Sciatic nerve (tissue), 2 donors: Measurements from ENCODE around the gene IL6R. TPM values are rescaled to one million over a fixed set of nuclear protein-coding genes. Genes with fewer than 3 reads are reported as not detected.
"Not testable (repeated sequence)": the region's sequence is repeated elsewhere in the genome, so short reads cannot be mapped to it uniquely, and the experiment has no call there.

ENCODE experiments used
- ATAC-seq: fragments of 200-7000 bp; cut with Tn5 transposase; one replicate; pipeline ENCODE4 v1.9.1; 2020; ENCODE audit warnings: mild to moderate bottlenecking, moderate library complexity
- DNase-seq: peaks from one replicate; pipeline ENCODE4 v3.0.0-alpha.2; 2020; ENCODE audit warnings: low spot score
- intact Hi-C: fragments of 100-400 bp; cut with DNase I; formaldehyde crosslinking; loops from one replicate; pipeline ENCODE4 v1.14.2; 2022
- total RNA-seq: library from RNA; stranded (reverse); fragmentation: NEBNext Ultra II Directional; extraction: Animal tissue kit (Norgen Biotek cat#: 25700); gene quantifications from one replicate; pipeline ENCODE4 v1.2.1, GENCODE V29; 2021
- donor health status: DM: no; HTN: no; CAD: no.
- donor health status: DM: no; HTN: no; CAD: no.

IL6R gene
- total RNA-seq, 1 donor from 2014 or later = 26.6 TPM

DNA sequence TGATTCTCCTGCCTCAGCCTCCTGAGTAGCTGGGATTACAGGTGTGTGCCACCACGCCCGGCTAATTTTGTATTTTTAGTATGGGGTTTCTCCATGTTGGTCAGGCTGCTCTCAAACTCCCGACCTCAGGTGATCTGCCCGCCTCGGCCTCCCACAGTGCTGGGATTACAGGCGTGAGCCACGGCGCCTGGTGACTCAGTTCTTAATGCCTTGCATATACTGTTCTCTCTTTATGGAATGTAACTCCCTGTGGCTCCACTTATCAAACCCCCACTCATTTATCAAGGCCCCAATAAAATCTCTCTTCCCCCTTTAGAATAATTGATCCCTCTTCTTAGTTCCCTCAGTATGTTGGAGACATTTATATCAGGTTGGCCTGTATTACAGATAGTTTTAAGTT, 16.9 kb downstream of the IL6R start:
- DNase-seq, intact Hi-C loops, ATAC-seq: not testable (repeated sequence)

DNA sequence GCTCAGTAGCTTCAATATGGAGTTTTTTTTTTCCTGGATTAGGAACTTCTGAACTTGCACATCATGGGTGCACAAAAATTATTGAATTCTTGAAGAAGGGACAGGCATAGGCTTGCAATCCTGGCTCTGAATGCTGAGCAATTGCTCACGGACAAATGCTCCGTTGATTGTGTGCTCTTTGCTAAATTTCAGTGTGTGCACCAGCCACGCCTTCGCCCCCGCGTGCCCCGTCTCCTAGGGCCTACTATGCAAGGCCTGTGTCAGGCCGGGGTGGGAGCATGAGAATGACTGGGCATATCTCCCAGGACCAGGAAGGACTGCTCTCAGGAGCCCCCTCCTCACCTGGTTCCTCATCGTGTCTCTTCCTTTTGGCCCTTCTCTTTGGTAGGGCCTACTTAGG, 17.4 kb downstream of the IL6R start:
- DNase-seq (no peak), ATAC-seq (no peak)

DNA sequence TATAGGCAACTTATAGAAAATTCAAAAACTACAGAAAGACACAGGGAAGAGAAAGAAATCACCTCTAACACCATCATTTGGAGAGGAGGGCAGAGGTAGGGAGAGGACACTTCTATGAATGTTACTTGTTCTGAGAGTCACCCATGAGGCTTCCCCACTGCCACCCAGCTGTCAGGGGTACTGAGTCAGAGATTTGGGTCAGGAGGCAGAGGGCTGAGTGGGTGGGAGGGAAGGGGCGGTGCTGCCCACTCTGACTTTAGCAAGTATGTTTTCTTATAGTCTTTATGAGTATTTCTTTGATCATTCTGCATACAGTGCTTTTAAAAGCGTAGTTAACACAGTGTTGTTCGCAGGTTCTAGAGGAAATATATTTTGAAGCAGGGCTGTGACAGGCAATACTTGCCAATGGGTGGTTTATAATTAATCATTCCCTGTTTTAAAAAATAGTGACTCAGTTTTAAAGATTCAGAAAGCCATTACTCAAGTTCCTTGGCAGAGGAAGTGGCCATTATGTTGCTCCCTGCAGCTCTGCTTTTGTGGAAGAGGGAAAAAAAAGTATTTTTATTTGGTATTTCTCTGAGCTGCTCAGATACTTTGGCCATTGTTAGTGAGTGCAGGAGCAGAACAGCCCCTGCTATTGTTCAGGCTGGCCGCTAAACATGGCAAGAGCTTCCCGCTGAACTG, 18.3 kb downstream of the IL6R start:
- DNase-seq (no peak), ATAC-seq (no peak)
- intact Hi-C loops = no loop called here

More for the DNA sequence above, 17.4 kb downstream of the IL6R start:
- intact Hi-C loops = no loop called here

DNA sequence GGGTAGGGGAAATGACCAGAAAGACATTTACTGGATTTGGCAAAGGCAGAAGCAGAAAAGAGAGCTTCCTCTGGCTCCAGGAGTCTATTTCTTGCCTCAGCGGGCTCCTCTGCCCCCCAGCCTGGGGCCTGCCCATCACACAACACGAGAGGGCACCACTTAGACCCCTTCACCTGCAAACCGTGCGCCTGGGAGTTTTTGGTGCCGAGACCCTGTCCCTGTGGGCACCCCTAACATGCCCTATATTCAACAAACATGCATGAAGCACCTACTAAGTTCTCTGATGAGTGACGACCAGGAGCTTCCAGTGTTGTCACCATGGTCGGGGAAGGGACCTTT, 18.8 kb downstream of the IL6R start:
- no peak for DNase-seq
- intact Hi-C loops = no loop called here
- no peak for ATAC-seq

DNA sequence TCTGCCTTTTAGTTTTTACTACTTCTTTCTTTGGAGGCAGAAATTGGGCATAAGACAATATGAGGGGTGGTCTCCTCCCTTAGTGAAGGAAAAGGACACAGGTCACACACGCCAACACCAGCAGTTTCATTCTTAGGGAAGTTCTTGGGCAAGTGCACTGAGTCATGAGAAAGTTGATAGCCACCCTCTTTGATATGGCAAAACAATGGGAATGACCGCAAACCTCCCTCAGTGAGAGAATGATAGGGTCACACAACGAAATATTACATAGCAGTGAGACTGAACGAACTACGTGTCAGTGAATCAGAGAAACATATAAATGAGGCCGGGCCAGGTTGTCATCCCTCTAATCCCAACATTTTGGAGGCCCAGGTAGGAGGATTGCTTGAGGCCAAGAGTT, 20.0 kb downstream of the IL6R start:
- no peak for ATAC-seq
- DNase-seq = no peak

DNA sequence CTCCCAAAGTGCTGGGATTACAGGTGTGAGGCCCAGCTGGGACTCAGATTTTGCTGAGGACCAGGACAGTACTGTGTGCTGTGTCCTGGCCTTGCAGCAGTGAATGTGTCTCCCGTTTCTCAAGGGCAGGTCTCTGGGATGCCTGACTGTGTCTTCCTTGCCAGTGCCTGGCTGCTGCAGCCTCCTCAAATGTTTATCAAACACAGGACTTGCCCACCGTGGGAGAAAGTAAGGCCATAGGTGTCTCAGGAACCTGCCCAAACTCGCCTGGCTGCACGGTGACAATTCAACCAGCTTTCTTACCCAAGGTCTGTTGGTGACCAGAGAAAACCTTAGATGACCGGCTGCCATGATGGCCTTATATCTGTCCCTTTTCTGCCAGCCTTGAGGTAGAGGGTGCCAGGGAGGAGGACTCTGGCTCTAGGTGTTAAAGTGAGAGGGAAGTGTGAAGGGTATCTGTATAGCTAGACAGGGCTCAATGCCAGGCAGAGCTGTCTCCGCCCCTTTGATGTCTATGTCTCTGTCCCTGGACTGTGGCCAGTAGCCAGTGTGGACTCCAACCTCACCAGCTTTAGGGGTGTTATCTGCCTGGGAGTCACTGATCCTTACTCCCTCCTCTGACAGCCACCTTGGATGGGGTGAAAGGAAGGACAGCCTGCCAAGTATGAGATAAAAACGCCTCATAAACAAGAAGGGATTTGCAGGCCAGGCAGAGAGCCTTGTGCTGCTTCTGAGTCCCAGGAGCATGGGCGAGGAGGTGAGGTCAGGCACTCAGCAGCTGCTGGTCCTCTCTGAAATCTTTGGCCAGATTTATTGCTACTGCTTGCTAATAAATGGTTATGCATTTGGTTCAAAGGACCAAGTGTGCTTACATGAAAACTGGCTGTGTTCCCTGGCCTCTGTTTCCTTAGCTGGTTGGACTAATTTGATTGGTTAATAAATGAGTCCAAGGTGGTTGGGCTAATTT, 22.3 kb downstream of the IL6R start:
- intact Hi-C loops = no loop called here
- ATAC-seq (peak; percentile 93), DNase-seq (no peak)

More for the DNA sequence above, 20.0 kb downstream of the IL6R start:
- intact Hi-C loops = no loop called here

DNA sequence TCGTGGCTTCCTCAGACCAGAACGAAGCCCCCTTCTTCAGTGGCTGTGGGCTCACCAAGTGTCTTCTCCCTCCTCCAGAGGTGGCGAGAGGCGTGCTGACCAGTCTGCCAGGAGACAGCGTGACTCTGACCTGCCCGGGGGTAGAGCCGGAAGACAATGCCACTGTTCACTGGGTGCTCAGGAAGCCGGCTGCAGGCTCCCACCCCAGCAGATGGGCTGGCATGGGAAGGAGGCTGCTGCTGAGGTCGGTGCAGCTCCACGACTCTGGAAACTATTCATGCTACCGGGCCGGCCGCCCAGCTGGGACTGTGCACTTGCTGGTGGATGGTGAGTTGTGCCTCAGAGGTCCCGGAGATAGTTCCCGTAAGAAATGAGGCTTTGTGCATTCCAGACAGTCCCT, 24.0 kb downstream of the IL6R start:
- no peak for ATAC-seq
- intact Hi-C loops = no loop called here
- DNase-seq = no peak

DNA sequence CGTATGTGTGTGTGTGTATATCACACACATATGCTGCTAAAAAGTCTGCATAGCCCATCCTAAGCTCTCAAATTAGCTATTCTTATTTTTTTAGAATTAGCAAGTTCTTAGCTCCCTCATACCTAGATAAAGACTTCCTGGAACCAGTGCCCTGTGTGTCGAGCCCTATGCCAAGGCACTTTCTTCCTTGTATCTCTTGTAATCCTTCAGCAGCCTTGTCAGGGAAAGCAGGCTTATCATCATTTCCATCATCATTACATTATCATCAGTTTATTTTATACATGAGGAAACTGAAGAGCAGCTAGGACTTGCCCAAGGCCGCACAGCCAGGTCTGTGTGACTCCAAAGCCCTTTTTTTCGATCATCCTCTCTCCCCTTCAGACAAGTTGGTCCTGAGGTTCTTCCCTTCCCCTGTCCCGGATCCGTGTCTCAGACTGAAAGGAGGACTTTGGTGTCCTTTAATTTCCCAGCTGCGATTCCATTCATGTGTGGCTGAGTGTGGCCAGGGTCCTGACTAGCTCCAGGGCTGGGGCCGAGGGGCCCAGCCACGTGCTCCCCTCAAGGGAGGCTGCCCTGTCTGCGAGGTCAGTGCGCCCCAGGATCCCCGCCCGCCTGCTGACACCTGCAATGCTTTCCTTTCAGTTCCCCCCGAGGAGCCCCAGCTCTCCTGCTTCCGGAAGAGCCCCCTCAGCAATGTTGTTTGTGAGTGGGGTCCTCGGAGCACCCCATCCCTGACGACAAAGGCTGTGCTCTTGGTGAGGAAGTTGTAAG, 24.9 kb downstream of the IL6R start:
- intact Hi-C loops = no loop called here
- DNase-seq = no peak
- ATAC-seq = no peak

DNA sequence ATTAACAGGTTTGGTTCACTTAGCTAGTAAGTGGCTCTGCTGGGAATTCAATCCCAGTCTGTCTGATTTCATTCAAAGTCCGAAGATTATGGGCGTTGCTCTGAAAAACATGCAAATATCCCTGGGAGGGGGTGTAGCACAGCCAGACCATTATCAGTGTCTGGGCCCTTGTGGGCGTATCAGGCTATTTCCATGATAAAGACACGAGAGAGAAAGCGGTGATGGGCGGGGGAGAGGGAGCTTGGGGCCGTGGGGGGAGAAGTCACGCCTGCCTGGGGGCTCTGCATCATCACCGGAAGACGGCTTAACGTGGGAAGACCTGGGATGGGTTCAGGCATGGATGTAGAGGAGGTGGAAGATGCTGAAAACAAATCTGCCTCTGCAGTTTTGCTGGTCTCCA, 25.8 kb downstream of the IL6R start:
- ATAC-seq (no peak), DNase-seq (no peak)
- intact Hi-C loops = no loop called here

DNA sequence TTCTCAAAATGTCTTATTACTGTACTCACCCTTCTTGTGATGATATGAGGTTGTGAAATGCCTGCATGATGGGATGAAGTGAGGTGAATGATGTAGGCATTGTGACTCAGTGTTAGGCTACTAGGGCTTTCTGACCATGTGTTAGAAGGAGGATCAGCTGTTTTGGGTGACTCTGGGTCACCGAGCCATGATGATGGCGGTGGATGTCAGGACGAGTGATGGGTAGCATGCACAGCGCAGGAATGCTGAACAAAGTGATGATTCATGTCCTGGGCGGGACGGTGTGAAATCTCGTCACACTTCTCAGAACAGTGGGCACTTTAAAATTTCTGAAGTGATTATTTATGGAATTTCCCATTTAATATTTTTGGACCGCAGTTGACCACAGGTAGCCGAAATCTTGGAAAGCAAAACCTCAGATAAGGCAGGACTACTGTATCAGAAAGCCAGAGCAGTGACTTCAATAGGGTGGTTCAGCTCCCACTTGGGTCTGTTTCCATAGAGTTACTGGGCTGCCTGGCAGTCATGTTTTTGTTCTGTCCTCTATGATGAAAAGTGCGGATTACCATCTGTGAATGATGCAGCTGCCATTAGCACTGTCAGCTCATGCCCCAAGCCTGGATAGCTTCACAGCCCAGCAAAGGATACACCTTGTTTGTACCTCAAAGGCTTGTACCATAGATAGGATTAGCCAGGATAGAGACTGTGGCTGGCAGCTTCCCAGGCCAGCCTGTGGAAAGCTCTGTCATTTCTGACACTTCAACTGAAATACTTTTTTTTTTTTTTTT, 26.6 kb downstream of the IL6R start:
- no peak for ATAC-seq
- DNase-seq = no peak
- intact Hi-C loops = no loop called here

DNA sequence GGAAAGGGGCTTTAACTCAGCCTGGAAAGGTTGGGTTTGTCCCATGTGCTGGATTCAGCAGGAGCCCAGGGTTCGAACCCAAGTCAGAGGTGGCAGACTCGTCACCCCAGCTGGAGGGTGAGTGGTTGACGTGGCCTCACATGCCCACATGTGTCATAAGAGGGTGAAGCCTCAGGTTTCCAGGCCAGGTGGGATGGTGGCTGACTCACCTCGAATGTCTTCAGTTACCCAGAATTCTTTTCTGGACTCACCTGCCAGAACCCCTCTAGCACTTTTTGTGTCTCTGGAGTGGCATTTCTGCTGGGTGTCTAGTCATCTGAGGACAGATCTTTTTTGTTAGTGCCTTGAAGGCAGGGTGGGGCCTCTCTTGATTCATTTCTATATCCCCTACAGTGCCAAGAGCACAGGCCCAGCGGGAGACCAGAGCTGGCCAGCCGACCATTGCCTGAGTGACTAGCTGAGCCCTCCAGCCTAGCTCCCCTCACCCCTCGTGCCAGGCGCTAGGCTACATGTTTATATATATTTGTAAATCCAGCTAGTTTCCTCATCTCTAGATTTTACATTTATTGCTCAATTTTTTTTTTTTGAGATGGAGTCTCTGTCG, 28.1 kb downstream of the IL6R start:
- ATAC-seq = no peak
- no peak for DNase-seq
- intact Hi-C loops = no loop called here

DNA sequence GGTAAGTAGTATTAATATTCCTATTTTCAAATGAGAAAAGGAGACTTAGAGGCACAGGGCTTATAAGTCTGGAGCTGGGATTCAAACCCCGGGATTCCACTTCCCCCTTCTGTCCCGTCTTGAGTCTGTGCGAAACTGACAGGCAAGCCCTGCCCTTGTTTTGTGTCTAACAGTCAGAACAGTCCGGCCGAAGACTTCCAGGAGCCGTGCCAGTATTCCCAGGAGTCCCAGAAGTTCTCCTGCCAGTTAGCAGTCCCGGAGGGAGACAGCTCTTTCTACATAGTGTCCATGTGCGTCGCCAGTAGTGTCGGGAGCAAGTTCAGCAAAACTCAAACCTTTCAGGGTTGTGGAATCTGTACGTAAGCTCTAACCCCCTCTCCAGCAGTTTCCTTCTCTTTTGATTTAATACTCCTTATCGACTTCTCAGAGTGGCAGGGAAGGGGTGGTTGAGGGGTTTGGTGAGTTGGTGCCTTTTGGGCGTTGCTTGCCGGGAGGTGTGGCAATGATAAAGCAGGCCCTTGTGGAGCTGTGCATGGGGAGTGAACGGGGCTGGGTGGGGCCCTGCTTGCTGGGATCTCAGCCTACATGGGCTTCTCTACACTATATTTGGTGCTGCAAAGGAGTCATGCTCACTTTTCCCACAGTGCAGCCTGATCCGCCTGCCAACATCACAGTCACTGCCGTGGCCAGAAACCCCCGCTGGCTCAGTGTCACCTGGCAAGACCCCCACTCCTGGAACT, 29.4 kb downstream of the IL6R start:
- ATAC-seq = peak; percentile 92
- intact Hi-C loops = no loop called here
- peak; percentile 81 for DNase-seq

DNA sequence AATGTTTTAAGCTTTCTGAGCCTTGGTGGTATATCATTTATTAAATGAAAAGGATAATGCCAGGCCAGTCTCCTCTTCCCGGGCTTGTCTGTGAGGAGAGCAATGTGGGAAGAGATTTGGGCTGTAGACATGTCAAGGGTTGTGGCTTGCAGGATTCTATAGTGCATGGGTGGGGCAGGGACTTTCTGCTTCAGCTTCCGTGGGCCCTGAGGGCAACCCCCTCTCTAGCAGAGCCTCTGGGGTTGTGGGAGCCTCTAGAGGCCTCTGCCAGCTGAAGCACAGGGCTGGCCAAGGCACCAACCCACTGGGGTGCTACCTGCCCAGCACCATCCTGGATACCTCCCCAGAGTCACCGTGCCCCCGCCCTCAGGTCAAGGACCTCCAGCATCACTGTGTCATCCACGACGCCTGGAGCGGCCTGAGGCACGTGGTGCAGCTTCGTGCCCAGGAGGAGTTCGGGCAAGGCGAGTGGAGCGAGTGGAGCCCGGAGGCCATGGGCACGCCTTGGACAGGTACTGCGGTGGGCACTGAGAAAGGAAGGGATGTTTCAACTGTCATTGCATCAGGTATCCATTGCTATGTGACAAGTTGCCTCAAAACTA, 30.6 kb downstream of the IL6R start:
- ATAC-seq (no peak), DNase-seq (no peak)
- intact Hi-C loops = no loop called here

DNA sequence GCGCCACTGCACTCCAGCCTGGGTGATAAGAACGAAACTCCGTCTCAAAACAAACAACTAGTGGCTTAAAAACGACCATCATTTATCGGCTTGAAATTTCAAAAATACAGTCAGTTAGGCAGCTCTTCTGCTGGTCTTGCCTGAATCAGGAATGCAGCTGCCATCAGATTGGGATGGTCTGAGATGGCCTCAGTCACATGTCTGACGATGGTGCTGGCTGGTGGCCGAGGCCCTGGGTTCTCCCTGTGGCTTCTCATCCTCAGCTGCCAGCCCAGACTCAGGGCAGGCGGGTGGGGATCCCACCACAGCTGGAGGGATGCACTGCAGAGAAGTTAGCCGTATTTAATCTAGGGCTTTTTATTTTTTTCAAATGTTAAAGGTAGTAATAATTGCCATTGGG, 31.3 kb downstream of the IL6R start:
- no peak for ATAC-seq
- intact Hi-C loops = no loop called here
- DNase-seq = no peak

DNA sequence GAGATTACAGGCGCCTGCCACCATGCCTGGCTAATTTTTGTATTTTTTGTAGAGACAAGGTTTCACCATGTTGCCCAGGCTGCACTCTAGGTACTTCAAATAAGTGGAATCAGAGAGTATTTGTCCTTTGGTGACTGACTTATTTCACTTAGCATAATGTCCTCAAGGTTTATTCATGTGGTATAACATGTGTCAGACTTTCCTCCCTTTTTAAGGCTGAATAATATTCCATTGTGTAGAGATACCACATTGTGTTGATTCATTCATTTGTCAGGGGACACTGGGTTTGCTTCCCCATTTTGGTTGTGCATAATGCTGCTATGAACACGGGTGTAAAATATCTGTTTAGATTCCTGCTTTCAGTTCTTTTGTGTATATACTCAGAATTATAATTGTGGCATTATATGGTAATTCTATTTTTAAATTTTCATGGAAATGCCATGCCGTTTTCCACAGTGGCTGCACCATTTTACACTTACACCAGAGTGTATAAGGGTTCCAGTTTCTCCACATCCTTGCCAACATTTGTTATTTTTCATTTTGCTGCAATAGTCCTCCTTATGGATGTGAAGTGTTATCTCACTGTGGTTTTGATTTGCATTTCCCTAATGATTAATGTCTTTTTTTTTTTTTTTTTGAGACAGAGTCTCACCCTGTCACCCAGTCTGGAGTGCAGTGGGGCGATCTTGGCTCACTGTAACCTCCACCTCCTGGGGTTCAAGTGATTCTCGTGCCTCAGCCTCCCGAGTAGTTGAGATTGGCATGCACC, 35.1 kb downstream of the IL6R start:
- DNase-seq (no peak), ATAC-seq (no peak)
- intact Hi-C loops = no loop called here

DNA sequence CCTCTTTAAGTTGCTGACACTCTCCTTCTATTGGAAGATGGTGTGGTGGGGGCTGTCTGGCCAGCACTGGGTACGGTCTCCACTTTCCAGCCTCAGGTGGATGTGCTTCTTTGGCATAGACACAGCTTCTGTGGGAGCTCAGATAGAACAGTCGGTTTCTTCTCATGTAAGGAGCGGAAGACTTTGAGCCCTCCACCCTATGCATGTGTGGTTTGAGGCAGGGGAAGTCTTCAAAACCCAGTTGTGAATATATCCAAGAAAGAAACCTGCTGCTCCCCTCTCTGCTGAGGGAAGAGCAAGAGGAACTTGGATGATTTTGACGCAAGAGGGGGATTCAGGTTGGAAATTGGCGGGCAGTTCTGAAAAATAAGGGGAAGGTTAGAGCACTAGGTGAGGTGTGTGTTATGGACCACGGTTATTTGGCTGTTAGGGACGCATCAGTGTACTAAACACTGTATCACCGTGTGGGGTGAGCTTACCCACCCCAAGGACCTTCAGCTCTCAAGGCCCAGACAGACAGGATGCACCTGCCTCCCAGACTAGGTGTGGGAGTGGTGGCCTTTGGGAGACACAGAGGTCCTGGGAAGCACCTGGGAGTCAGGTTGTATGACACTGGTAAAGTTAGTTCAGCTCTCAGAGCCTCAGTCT, 36.2 kb downstream of the IL6R start:
- intact Hi-C loops = no loop called here
- no peak for DNase-seq
- no peak for ATAC-seq
